ENCODE data around the gene RBPJL. TPM values are rescaled to one million over a fixed set of nuclear protein-coding genes. Genes with fewer than 3 reads are reported as not detected.
A peak's percentile ranks its signal among the peaks of the same experiment; 100 is the strongest.

Gene RBPJL
- total and polyA plus RNA-seq, 4 donors = not detected

- peak overlapping the region; percentile 81 to 97 for H3K27ac ChIP-seq (ENCODE audit: low read depth in 1 of 2, low read length in 2 of 2)
- 63% methylated on average over 2 of the region's 2 CpGs for WGBS
- DNase-seq (ENCODE audit: low spot score) = no peak
- peak overlapping the region; percentile 14 to 56 for H3K9ac ChIP-seq (ENCODE audit: low read depth in 1 of 2, low read length in 2 of 2)
- peaks cover 2 to 24% (median 8%) of the 10 kb centered on the region in 4 donors for H3K36me3 ChIP-seq (ENCODE audit: control insufficient read depth in 4 of 4, insufficient read depth in 3 of 4, low read depth in 1 of 4, low read length in 3 of 4)
- H3K9me3 ChIP-seq (ENCODE audit: control insufficient read depth in 4 of 4, low read length in 3 of 4) = no peaks in the 10 kb centered on the region
- TF ChIP-seq FOXA2 (IDR thresholded peaks at IDR 0.05) (no peak), ZBTB33 (IDR thresholded peaks at IDR 0.05) (no peak), TAF1 (conservative IDR thresholded peaks at IDR 0.05) (no peak), FOXA1 (IDR thresholded peaks at IDR 0.05) (no peak), HNF4A (conservative IDR thresholded peaks at IDR 0.05) (peak; percentile 64 to 88), RXRA (IDR thresholded peaks at IDR 0.05) (no peak), GABPA (IDR thresholded peaks at IDR 0.05 in 1 of 2, conservative IDR thresholded peaks at IDR 0.05 in 1 of 2) (no peak), JUND (IDR thresholded peaks at IDR 0.05) (no peak), HNF4G (IDR thresholded peaks at IDR 0.05) (peak; percentile 40), NR2F2 (IDR thresholded peaks at IDR 0.05) (no peak)
- TF ChIP-seq, protein P1, sequence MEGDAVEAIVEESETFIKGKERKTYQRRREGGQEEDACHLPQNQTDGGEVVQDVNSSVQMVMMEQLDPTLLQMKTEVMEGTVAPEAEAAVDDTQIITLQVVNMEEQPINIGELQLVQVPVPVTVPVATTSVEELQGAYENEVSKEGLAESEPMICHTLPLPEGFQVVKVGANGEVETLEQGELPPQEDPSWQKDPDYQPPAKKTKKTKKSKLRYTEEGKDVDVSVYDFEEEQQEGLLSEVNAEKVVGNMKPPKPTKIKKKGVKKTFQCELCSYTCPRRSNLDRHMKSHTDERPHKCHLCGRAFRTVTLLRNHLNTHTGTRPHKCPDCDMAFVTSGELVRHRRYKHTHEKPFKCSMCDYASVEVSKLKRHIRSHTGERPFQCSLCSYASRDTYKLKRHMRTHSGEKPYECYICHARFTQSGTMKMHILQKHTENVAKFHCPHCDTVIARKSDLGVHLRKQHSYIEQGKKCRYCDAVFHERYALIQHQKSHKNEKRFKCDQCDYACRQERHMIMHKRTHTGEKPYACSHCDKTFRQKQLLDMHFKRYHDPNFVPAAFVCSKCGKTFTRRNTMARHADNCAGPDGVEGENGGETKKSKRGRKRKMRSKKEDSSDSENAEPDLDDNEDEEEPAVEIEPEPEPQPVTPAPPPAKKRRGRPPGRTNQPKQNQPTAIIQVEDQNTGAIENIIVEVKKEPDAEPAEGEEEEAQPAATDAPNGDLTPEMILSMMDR (IDR thresholded peaks at IDR 0.05; ENCODE audit: low read depth, low read length, missing input control) = no peak
- TF ChIP-seq, protein P2, sequence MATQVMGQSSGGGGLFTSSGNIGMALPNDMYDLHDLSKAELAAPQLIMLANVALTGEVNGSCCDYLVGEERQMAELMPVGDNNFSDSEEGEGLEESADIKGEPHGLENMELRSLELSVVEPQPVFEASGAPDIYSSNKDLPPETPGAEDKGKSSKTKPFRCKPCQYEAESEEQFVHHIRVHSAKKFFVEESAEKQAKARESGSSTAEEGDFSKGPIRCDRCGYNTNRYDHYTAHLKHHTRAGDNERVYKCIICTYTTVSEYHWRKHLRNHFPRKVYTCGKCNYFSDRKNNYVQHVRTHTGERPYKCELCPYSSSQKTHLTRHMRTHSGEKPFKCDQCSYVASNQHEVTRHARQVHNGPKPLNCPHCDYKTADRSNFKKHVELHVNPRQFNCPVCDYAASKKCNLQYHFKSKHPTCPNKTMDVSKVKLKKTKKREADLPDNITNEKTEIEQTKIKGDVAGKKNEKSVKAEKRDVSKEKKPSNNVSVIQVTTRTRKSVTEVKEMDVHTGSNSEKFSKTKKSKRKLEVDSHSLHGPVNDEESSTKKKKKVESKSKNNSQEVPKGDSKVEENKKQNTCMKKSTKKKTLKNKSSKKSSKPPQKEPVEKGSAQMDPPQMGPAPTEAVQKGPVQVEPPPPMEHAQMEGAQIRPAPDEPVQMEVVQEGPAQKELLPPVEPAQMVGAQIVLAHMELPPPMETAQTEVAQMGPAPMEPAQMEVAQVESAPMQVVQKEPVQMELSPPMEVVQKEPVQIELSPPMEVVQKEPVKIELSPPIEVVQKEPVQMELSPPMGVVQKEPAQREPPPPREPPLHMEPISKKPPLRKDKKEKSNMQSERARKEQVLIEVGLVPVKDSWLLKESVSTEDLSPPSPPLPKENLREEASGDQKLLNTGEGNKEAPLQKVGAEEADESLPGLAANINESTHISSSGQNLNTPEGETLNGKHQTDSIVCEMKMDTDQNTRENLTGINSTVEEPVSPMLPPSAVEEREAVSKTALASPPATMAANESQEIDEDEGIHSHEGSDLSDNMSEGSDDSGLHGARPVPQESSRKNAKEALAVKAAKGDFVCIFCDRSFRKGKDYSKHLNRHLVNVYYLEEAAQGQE (IDR thresholded peaks at IDR 0.05) = no peak
- peak overlapping the region in 1 of 3 donors; percentile 9 for H3K4me3 ChIP-seq (ENCODE audit: low read depth in 1 of 3, low read length in 3 of 3)
- peaks cover 23 to 82% (median 53%) of the 10 kb centered on the region in 4 donors for H3K4me1 ChIP-seq (ENCODE audit: control insufficient read depth in 4 of 4, insufficient read depth in 4 of 4, low read length in 3 of 4)
- no peaks in the 10 kb centered on the region for H3K27me3 ChIP-seq (ENCODE audit: control insufficient read depth in 4 of 4, insufficient read depth in 4 of 4, low read length in 3 of 4)
These were observed 33.2 kb downstream of the RBPJL start for GRCh38 chr20:45339799-45340198.

DNA sequence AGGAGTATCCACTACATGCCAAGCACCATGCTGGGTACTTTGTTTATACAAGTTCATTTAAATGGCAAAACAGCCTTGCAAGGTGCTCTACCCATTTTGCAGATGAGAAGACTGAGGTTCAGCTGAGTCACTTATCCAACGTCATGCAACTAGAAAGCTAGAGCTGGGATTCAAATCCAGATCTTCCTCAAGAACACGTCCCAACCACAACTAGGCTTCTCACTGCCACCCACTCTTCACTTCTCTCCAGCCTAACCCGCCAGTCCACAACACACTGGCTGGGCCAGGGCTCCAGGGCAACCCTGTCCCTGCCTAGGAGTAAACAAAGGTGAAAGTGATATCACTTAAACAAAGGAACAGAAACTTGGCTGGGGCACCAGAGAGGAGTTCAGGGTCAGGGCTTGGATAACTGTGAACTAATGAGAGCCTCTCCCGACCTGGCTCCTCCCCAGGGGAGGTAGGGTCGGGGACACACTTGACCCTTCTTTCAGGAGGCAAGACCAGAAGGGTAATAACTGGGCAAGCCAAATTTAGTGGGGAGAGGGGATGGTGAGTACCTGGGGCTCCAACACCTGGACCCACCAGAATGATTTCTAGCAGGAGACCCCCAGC, 33.7 kb downstream of the RBPJL start:
- WGBS = 21% methylated on average over 5 of the region's 5 CpGs
- H3K36me3 ChIP-seq (ENCODE audit: control insufficient read depth in 4 of 4, insufficient read depth in 3 of 4, low read depth in 1 of 4, low read length in 3 of 4) = peaks cover 0 to 18% (median 5%) of the 10 kb centered on the region in 4 donors
- no peaks in the 10 kb centered on the region for H3K9me3 ChIP-seq (ENCODE audit: control insufficient read depth in 4 of 4, low read length in 3 of 4)
- H3K27ac ChIP-seq (ENCODE audit: low read depth in 1 of 2, low read length in 2 of 2) = peak overlapping the region; percentile 81 to 97
- no peaks in the 10 kb centered on the region for H3K27me3 ChIP-seq (ENCODE audit: control insufficient read depth in 4 of 4, insufficient read depth in 4 of 4, low read length in 3 of 4)
- no peak for DNase-seq (ENCODE audit: low spot score)
- H3K4me1 ChIP-seq (ENCODE audit: control insufficient read depth in 4 of 4, insufficient read depth in 4 of 4, low read length in 3 of 4) = peaks cover 23 to 82% (median 53%) of the 10 kb centered on the region in 4 donors
- peak overlapping the region in 1 of 3 donors; percentile 9 for H3K4me3 ChIP-seq (ENCODE audit: low read depth in 1 of 3, low read length in 3 of 3)
- H3K9ac ChIP-seq (ENCODE audit: low read depth in 1 of 2, low read length in 2 of 2) = peak overlapping the region in 1 of 2 donors; percentile 56
- TF ChIP-seq HNF4A (conservative IDR thresholded peaks at IDR 0.05) (peak; percentile 11 to 75), TAF1 (conservative IDR thresholded peaks at IDR 0.05) (peak; percentile 52), ZBTB33 (IDR thresholded peaks at IDR 0.05) (peak; percentile 44), GABPA (IDR thresholded peaks at IDR 0.05 in 1 of 2, conservative IDR thresholded peaks at IDR 0.05 in 1 of 2) (no peak), RXRA (IDR thresholded peaks at IDR 0.05) (peak; percentile 98 to 99), HNF4G (IDR thresholded peaks at IDR 0.05) (no peak), FOXA2 (IDR thresholded peaks at IDR 0.05) (peak; percentile 81), NR2F2 (IDR thresholded peaks at IDR 0.05) (peak; percentile 60), MAX (IDR thresholded peaks at IDR 0.05) (peak; percentile 61), YY1 (IDR thresholded peaks at IDR 0.05) (peak; percentile 63), ATF3 (IDR thresholded peaks at IDR 0.05) (peak; percentile 69), FOXA1 (IDR thresholded peaks at IDR 0.05) (peak; percentile 83), JUND (IDR thresholded peaks at IDR 0.05) (peak in 1 of 2 donors; percentile 79), RAD21 (IDR thresholded peaks at IDR 0.05) (peak in 1 of 2 donors; percentile 54)
- TF ChIP-seq, protein P2 (IDR thresholded peaks at IDR 0.05) = peak; percentile 71
